HG03558 (cell line): ENCODE measurements around the gene PLP1.
"Not testable (repeated sequence)": the region's sequence is repeated elsewhere in the genome, so short reads cannot be mapped to it uniquely, and the experiment has no call there.

Experiments used
- ATAC-seq: cut with Tn5 transposase; IDR thresholded peaks from one replicate; pipeline ENCODE4 v1.9.1; 2021; ENCODE audit warnings: moderate number of reproducible peaks; ENCODE audit not compliant: unreplicated experiment; ENCODE audit errors: extremely low read depth

The PLP1 gene

DNA sequence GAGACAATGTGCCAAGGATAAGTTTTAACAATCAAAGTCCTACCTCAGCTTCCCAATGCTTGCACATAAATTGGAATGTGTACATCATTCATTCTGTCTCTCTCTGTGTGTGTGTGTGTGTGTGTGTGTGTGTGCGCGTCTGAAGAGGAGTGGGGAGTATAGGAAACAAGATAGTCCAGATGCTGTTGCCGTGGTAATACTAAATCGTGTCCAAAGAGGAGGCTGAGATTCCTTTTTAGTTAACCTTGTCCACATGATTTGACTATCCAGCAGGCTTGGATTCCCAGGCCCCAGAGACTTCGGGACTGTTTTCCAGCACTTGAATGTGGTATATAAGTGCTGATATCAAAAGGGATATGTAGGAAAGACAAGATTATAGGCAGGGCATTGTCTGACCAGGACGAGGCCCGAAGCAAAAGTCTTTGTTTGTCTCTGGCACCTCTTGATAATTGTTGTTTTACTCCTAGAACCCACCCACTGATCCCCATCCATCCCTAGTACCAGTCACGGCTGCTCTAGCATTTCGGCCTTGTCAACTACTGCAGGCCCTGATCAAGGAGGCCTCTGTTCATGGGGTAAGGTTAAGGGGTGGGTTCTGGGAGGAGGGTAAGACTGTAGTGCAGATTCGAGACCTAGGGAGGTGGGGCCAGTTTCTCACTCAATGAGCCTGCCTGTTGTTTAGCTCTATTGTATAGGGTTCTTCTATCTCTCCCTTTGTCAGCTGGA, 3.9 kb downstream of the PLP1 start:
- ATAC-seq: no peak

DNA sequence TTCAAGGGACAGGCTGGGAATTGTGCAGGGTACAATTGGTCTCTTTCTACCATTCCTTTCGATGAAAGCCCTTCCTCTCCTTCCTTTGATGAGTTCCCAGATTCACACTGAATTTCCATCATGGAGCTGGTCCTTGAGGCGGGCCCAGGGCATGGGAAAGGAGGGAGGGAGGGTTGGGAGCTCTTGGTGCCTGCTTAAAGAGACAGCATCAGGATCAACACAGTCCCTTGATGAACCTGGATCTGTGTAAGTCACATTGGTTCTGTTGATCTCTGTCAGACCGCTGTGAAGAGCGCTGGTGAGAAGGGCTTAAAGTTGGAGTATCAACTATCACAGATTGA, 4.4 kb downstream of the PLP1 start:
- no peak for ATAC-seq

DNA sequence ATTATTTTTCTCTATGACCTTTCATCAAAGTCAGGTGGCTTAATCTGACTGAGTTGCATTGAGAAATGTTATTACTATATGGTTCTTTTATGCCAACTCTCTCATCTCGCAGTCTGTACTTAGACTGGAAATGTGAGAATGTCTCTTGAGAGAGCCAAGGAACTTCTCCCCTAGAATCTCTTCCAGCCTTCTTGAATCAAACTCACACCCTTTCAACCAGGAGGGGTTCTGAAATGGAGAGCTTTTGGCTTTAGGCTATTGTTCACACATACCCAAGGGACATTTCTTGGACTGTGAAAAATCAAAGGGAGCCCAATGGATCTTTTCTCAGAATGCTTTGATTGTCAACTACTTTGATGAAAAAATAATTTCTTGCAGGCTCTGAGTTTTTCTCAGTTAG, 5.1 kb downstream of the PLP1 start:
- ATAC-seq: no peak

DNA sequence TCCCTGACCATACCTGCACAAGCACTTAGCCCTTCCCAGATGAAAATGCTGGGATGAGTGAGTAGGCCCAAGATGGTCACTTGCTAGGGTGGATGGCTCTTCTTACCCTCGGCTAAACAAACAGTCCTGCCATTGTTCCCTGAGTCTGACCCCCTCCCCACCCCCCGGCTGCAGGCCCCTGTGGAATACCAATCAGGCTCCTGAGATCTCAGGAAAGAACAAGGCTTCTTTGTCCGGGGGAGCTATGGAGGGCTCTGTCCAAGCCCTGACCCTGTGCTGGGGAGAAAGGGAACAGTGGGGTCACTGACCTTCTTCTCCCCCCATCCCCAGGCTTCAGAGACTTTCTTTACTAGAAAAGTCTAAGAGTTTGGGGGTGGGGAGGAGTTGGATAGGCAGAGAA, 6.0 kb downstream of the PLP1 start:
- no peak for ATAC-seq

DNA sequence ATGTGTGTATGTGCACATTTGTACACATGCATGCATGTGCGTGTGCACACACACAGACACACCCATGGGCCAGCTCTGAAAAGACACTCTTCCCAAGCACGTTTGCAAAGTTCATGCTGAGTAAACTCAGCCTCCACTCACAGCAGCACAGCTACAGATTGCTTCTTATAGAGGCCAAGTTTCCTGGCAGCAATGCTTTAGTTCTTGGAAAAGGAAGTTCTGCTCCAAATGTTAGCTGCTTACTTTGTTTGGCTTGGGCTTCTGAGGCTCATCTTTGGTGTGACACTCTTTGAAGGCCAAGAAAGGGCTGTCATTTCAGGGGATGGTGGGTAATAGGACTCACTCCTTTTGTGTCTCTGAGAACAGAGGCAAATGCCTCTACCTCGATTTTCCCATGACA, 6.6 kb downstream of the PLP1 start:
- no peak for ATAC-seq

DNA sequence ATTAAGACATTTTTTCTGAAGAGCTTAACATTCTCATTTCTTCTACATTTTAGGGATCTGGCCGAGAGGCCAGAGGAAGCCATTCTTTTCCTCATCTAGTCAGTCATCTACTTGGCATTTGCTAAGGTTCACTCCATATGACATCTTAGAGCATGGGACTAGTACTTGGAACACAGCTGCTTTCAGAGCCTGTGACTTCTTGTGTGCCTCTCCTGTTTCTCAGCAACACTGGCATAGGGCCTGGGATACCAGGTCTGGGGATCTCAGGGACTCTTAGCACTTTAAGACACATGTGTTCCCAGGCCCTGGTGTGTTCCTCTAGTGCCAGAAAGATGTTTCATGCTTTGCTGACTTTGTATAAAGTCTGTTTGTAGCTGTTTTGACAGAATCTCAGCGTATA, 7.3 kb downstream of the PLP1 start:
- no peak for ATAC-seq

DNA sequence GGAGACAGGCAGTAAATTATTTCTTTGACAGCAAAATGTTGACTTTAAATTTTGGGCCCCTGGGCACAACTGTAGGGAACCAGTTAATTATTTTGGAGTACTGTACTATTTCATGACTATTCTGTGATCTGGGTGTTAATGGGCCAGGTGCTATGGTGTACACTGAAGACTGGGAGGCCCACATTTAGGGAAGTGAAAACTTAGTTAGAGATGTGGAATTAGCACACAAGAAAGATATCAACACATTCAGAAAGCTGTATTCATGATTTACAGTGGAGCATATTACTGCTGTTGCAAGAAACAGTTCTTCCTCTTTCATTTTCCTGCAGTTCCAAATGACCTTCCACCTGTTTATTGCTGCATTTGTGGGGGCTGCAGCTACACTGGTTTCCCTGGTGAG, 12.4 kb downstream of the PLP1 start:
- ATAC-seq: peak; percentile 65

DNA sequence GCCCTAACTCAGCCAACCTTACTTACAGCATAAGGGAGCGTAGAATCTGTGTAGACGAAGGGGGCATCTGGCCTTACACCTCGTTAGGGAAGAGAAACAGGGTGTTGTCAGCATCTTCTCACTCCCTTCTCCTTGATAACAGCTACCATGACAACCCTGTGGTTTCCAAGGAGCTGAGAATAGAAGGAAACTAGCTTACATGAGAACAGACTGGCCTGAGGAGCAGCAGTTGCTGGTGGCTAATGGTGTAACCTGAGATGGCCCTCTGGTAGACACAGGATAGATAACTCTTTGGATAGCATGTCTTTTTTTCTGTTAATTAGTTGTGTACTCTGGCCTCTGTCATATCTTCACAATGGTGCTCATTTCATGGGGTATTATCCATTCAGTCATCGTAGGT, 14.6 kb downstream of the PLP1 start:
- no peak for ATAC-seq

DNA sequence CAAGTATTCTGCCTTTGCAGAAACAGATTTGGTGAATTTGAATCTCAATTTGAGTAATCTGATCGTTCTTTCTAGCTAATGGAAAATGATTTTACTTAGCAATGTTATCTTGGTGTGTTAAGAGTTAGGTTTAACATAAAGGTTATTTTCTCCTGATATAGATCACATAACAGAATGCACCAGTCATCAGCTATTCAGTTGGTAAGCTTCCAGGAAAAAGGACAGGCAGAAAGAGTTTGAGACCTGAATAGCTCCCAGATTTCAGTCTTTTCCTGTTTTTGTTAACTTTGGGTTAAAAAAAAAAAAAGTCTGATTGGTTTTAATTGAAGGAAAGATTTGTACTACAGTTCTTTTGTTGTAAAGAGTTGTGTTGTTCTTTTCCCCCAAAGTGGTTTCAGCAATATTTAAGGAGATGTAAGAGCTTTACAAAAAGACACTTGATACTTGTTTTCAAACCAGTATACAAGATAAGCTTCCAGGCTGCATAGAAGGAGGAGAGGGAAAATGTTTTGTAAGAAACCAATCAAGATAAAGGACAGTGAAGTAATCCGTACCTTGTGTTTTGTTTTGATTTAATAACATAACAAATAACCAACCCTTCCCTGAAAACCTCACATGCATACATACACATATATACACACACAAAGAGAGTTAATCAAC, 15.3 kb downstream of the PLP1 start:
- no peak for ATAC-seq

DNA sequence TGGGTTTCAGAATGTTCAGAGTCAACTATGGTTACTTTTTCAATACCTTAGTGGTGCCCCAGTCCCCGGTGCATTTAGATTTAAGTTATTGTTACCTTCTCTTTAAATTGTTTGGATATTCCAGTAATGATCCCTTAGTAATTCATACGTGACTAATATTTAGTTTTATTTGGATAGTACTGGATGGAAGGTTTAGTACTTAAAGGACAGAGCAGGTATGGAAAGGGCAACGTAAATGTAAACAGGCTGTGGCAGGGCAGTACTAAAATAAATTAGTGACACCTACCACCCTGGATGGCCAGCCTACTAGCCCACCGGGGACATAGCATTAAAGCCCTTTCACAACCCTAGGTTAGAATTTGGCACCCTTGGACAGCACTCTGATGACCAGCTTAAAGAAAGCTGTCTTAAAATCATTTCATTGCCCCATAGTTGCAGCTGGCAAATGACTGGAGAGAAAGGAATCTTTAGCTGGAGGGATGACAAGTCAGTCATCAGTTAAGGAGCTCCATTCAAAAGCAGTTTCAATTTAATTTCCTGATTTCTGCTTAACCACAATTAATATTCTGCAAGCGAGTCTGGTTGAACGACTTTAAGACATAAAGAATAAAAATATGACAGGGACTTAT, 16.4 kb downstream of the PLP1 start:
- ATAC-seq: no peak

DNA sequence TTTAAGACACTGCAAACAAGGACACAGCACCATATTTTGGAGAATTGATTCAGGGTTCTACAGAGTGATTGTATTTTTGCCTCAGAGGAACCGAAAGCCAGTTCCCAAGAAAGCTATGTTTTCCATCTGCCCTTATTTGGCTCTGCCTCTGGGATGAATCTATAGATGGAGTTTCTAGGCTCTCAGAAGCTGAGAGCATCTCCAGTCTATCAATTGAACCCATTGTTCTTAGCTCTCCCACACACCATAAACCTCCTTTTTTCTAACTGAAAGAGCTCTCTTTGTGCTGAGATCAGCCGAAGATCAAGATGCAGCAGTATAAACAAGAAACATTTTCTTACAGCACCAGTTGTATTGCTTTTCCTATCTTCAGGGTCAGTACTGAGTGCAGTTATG, 16.9 kb downstream of the PLP1 start:
- ATAC-seq: no peak

DNA sequence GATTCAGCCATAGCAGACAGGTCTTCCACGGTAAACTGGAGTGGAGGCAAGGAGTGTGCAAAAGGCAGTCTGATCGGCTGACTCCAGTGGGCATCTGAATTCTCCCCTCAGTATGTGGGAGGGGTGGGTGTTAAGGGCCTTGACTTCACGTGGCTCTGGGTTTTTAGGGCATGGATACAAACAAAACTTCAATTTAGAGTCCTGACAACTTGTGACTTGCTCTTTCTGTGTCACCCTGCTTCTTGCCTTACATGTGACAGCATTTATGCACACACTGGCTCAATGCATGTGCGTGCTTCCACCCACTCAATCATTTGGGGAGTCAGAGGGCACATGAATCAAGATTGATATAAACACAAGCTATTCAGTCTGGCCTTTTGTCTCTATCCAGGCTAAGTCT, 17.5 kb downstream of the PLP1 start:
- ATAC-seq: no peak

DNA sequence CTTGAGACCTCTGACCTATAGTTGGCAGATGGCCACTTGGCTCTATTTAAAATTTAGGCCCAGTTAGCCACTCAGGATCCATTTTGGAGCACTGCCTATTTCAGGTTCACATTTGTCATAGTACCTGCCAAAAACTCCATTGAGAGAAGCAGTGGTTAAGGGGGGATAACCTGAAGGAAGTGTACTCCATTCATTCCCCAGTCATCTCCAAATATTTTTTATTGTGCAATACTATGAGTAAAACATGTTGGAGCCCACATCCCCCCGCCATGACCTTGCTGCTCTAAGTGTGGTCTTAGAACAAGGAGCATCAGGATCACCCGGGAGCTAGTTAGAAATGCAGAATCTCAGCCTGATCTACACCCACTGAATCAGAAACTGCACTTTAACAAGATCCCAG, 21.1 kb downstream of the PLP1 start:
- ATAC-seq: no peak

DNA sequence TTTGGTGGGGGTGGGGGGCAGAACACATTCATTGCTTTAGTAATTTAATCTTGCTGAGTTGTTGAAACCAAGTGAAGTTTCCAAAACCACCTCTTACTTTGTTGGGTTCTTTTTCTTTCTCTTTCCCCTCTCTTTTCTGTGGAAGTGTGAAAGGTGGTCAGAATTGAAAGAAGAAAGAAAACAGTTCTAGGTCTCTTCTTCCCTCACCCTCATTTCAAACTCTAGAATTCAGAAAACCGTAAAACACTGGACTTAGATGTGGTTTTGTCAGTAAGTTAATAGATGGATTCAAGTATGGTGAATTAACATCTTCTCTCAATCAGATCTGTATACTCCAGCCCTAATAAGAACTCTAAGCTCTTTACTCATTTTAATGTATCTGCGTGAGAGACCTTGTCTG, 23.7 kb downstream of the PLP1 start:
- ATAC-seq: no peak

DNA sequence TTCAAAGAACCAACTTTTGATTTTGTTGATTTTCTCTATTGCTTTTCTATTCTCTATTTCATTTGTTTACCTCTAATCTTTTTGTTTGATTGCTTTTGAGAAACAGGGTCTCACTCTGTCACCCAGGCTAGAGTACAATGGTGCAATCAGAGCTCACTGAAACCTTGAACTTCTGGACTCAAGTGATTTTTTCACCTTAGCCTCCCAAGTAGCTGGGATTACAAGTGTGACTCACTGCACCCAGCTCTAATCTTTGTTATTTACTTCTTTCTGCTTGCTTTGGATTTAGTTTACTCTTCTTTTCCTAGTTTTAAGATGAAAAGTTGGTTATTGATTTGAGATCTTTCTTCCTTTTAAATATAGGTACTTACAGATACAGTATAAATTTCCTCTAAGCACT, 29.2 kb downstream of the PLP1 start:
- ATAC-seq: no peak

DNA sequence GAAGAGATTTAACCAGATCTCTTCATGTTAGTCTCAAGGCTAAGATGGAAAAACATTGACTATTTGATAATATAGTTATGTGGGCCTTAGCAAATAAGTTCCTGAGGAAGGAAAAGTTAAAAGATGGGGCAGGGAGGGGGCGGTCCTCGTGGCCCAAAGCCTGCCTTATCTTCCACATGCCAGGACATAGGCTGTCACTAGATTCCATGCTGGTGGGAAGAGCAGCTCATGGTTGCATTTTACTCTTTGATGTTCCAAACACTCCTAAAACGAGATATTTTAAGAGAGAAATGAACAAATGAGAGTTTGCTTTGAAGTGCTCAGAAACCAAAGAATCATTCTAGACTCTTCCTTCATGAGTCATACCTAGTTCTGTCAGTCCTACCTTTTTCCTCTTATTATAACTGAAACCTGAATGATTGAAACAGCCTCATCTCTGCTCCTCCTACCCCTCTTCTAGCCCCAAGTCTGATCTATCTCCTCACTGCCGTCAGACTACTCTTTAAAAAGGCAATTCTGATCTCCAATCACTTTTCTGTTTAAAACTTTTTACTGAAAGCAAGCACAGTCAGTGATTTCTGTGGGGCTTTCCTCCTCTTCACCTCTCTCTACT, 30.3 kb downstream of the PLP1 start:
- no peak for ATAC-seq

DNA sequence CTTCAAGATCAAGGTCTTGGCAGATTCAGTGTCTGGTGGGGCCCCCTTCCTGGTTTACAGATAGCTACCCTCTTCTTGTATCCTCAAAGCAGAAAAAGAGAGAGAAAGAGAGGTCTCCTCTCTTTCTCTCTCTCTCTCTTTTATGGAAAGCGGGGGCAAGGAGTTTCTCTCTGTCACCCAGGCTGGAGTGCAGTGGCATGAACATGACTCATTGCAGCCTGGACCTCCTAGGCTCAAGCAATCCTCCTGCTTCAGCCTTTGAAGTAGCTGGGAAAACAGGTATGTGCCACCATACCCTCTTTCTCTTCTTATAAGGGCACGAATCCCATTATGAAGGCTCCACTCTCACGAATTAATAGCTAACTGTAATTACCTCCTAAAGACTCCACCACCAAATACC, 35.2 kb downstream of the PLP1 start:
- no peak for ATAC-seq

DNA sequence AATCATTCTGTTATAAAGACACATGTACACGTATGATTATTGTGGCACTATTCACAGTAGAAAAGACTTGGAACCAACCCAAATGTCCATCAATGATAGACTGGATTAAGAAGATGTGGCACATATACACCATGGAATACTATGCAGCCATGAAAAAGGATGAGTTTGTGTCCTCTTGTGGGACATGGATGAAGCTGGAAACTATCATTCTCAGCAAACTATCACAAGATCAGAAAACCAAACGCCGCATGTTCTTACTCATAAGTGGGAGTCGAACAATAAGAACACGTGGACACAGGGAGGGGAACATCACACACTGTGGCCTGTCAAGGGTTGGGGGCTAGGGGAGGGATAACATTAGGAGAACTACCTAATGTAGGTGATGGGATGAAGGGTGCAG, 40.5 kb downstream of the PLP1 start:
- not testable (repeated sequence) for ATAC-seq

DNA sequence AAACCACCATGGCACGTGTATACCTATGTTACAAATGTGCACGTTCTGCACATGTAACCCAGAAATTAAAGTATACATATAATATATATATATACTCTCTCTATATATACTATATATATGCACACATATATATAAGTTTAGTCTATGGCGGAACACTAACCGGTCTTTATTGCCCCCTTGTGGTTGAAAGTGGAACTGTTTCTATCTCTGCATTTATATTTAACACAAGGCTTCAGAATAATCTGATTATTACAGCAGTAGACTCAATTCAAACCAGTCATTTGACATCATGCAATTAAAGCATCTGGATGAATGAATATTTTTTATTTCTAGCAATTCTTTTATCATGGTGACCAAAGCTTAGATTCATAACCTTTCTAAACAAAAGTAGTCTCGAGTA, 40.9 kb downstream of the PLP1 start:
- ATAC-seq: peak; percentile 46

DNA sequence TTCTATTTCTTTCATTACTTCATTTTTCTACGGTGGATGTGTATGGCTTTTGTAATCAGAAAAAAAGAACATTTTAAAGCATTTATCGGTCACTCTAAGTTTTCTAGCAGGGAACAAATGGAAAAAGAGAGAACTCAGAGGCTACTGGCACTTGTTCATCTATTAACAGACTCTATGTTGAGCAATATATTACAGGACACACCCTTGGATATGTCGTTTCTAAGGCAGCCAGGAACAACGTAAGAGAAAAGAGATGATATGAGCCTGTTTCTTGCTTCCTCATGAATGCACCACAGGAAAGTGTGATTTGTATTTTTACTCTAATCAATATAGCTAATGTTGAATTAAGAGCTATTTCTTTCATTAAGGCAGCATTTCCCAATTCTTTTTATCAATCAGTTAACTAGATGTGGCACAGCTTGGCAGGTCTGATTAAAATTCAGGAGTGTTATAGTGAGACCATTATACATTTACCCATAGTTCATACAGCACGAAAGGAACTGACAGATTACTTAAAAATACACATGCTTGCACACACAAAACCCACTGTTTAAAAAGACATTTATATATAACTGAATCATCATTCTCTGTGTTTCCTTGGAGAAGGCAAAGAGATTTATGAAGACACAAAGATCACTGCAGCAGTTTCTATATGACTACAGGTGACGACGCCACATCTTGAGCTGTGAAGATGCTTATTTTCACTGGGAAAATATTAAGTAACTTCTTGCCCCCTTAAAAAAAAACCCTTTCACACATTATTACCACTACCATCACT, 42.4 kb downstream of the PLP1 start:
- no peak for ATAC-seq

DNA sequence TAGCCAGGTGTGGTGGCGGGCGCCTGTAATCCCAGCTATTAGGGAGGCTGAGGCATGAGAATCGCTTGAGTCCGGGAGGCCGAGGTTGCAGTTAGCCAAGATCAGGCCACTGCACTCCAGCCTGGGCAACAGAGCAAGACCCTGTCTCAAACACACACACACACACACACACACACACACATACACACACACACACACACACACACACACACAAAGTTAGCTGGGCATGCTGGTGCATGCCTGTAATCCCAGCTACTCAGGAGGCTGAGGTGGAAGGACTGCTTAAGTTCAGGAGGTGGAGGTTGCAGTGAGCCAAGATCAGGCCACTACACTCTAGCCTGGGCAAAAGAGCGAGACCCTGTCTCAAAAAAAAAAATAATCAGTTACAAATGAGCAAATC, 44.2 kb downstream of the PLP1 start:
- ATAC-seq: not testable (repeated sequence)
